GM18858 (cell line): Measurements from ENCODE around the gene PLA2G2D.

ENCODE experiments used
- ATAC-seq: cut with Tn5 transposase; IDR thresholded peaks from one replicate; pipeline ENCODE4 v1.9.1; 2021; ENCODE audit not compliant: unreplicated experiment

Gene PLA2G2D

DNA sequence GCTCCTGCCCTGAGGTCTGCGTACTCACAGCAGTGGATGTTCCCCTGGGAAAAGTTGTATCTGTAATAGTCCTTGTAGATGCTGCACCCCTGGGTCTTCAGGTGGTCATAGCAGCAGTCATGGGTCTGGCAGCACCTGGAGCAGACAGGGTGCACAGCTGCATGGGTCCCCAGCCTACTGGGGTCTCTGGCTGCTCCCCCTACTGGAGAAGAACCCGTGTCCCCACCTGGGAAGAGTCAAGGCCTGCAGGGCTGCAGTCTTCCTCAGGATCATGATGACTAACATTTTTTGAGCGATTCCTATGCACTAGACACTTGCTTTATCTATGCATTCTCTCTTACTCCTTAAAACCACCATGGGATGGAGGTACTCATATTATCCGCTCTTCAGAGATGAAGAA is 3.9 kb downstream of the PLA2G2D start:
- ATAC-seq = no peak

GRCh38 chr1:20114021-20114648 is 5.2 kb downstream of the PLA2G2D start:
- ATAC-seq = no peak

DNA sequence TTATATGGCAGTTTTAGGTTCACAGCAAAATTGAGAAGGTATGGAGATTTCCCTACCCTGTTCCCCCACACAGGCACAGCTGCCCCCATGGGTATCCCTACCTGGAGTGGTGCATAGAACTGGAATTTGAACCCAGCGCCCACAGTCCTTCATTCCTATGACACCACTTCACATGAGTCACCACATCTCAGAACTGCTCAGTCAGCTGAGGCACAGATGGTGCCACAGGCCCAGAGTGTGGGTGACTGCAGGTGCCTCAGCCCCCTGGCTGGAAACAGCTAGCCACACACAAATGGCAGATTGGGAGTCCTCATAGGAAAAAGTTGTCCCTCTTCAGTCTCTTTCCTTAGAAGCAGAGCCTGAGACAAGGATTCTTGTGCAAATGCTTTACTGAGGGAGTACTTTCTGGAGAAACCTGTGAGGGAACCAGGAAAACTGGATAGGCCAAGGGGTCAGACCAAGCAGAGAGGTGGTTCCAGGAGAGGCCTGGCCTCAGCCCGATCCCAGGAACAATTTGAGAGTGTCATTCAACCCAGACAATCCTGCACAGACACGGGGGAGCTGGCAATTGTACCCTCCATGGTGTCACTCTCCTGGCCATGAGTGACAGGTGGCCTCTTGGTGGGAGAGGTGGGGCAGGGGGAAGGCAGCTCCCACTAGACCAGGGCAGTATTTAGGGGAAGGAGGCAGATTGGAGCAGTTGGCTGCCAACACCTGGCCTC is 6.9 kb downstream of the PLA2G2D start:
- ATAC-seq = no peak

DNA sequence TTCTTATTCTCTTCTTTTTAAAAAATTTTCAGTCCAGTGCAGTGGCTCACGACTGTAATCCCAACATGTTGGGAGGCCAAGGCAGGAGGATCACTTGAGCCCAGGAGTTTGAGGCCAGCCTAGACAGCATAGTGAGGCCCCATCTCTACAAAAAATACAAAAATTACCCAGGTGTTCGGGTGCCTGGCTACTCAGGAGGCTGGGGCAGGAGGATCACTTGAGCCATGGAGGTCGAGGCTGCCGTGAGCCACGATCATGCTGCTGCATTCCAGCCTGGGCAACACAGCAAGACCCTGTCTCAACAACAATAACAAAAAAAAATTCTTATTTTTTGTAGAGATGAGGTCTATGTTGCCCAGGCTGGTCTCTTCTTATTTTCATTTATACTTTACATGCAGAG is 7.9 kb downstream of the PLA2G2D start:
- ATAC-seq = no peak

- ATAC-seq = no peak
These were observed 8.7 kb downstream of the PLA2G2D start for GRCh38 chr1:20110679-20111078.

- ATAC-seq = no peak
These were observed 10.0 kb downstream of the PLA2G2D start for GRCh38 chr1:20109223-20109856.

GRCh38 chr1:20108366-20109123 is 10.8 kb downstream of the PLA2G2D start:
- no peak for ATAC-seq

DNA sequence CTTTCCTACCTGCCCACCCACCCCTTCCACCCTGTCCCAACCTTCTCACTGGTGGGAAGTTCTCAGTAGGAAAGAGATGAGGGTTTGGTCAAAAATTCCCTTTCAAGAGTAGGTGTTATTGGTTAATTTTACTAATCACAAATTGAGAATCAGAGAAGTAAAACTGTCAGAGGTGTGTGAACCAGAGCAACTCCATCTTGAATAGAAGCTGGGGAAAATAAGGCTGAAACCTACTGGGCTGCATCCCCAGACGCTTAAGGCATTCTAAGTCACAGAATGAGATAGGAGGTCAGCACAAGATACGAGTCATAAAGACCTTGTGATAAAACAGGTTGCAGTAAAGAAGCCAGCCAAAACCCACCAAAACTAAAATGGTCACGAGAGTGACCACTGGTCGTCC is 11.5 kb downstream of the PLA2G2D start:
- no peak for ATAC-seq

DNA sequence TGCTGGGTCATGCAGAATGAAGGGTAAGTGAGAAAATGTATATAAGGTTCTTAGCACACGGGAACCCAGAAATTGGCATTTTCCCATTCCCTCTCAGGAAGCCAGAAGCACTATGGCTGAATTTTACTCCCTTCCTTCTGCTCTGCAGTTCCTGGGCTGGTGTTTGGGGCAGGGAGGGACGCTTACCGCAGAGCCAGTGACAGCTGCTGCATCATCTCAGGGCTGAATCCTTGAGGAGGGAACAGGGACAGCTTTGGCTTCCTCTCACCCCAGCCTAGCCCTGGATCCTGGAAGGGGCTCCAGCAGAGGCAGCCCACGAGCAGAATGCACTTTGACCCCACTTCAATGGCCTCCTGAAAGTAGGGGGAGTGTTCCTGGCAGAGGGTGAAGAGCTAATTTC is 12.0 kb downstream of the PLA2G2D start:
- no peak for ATAC-seq

- no peak for ATAC-seq
These were observed 13.5 kb downstream of the PLA2G2D start for GRCh38 chr1:20105856-20106255.

- ATAC-seq = no peak
These were observed 16.5 kb downstream of the PLA2G2D start for GRCh38 chr1:20102875-20103274.

- ATAC-seq = no peak
These were observed 18.5 kb downstream of the PLA2G2D start for GRCh38 chr1:20100632-20101355.

DNA sequence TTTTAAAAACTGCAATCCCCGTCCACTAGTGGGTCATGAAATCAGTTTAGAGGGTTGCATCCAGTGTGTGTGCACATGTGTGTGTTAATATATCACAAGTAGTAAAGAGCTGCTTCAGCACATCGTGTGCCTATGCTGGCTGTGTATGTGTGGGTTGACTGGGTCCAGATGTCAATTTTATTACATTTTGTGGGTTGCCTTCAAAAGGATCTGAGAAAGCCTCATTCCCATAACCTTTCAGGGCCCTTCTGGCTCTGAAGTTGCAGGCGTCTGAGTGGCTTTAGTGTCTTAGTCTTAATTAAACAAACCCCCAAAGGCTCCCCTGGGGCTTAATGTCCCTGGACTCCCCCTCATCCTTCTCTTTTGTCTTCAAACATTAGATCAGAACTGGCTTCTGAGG is 19.8 kb downstream of the PLA2G2D start:
- ATAC-seq = no peak

GRCh38 chr1:20096840-20097447 is 22.4 kb downstream of the PLA2G2D start:
- no peak for ATAC-seq

DNA sequence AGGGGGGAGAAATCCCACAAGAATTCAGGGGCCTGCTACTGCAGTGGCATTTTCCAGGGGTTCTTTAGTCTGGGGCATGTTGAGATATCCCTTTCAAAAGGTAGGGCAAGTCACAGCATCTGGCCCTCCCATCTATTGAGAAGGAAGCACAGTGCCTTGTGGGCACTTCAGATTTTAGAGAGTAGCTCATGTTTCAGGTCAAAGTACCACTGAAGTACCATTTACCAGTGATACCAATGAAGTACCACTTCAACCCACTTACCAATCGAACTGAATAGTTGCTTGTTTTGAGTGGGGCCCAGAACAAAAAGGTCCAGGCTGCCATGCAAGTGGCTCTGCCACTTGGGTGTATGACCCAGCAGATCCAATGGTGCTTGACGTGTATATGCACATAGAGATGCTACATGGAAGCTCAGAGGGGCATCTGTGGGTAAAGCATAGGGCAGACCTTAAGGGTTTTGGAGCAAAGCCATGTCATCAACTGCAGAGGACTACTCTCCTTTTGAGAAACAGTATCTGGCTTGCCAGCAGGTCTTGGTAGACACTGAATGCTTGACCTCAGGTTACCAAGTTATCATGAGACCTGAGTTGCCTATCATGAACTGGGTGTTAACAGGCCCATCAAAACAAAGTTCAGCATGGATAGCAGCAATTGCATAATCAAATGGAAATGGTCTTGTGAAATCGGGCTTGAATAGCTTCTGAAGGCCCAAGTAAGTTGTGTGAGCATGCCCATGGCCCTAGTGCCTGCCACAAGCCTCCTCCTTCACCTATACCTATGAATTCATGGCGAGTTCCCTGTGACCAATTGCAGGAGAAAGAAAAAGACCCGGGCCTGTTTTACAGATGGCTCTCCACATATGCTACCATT is 23.5 kb downstream of the PLA2G2D start:
- ATAC-seq = no peak

DNA sequence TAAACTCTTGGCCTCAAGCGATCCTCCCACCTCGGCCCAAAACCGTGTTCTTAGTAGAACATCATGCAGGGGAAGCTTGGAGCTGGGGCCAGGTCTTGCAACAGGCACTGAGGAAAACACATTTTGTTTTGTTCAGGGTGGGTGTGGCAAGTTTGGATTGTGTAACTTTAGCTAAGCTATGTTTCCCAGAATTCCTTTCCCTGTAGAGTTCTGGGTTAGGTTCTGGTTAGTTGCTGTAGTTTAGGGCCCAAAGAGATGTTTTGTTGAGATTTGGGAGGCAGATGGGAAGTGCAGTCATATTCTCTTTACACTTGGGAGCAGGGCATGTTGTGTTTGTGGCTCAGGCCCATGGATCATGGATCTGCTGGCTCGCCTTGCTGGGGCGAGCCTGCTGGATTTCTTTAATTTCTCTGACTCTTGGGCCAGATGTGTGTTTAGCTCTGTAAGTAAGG is 25.4 kb downstream of the PLA2G2D start:
- no peak for ATAC-seq

DNA sequence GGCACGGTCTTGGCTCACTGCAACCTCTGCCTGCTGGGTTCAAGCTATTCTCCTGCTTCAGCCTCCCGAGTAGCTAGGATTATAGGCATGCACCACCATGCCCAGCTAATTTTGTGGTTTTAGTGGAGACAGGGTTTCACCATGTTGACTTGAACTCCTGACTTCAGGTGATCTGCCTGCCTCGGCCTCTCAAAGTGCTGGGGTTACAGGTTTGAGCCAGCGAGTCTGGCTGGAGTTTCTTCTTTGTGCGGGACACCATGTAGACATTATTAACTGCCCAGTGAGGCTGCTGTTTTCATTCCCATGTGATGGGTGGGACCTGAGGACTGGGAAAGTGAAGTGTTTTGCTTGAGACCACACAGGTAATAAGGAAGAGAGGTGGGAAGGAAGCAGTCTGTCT is 26.0 kb downstream of the PLA2G2D start:
- ATAC-seq = no peak

DNA sequence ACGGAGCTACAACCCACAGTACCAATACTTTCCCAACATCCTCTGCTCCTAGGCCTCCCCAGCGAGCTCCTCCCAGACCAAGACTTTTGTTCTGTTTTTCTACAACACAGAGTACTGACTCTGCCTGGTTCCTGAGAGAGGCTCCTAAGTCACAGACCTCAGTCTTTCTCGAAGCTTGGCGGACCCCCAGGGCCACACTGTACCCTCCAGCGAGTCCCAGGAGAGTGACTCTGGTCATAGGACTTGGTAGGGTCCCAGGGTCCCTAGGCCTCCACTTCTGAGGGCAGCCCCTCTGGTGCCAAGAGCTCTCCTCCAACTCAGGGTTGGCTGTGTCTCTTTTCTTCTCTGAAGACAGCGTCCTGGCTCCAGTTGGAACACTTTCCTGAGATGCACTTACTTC is 28.7 kb downstream of the PLA2G2D start:
- ATAC-seq = no peak

GRCh38 chr1:20090119-20090518 is 29.2 kb downstream of the PLA2G2D start:
- ATAC-seq = no peak
